Hematopoietic multipotent progenitor cell (in vitro differentiated cells): Measurements from ENCODE around the gene JARID2. TPM values are rescaled to one million over a fixed set of nuclear protein-coding genes. Genes with fewer than 3 reads are reported as not detected.

ENCODE experiments used
- DNase-seq, 3 donors: peaks; one replicate each; pipeline ENCODE4 v3.0.0-alpha.2; 2011 to 2015; ENCODE audit warnings: low read depth in 2 of 3, low spot score in 2 of 3
- total RNA-seq: library from RNA; depleted of rRNA; stranded (reverse); fragments of >200 nt; gene quantifications from one replicate; pipeline ENCODE4 v1.2.3, GENCODE V29; 2012

Gene JARID2
- total RNA-seq, 1 donor, result 43.4 TPM

GRCh38 chr6:15368186-15368585, 122.3 kb downstream of the JARID2 start:
- DNase-seq, result peak in 1 of 3 donors; percentile 43

- DNase-seq, result peak in 1 of 3 donors; percentile 16
These were observed 123.0 kb downstream of the JARID2 start for GRCh38 chr6:15368873-15369272.

- no peak for DNase-seq
These were observed 124.0 kb downstream of the JARID2 start for GRCh38 chr6:15369838-15370237.

GRCh38 chr6:15370733-15371671, 125.1 kb downstream of the JARID2 start:
- DNase-seq, result no peak

- no peak for DNase-seq
These were observed 127.1 kb downstream of the JARID2 start for GRCh38 chr6:15372932-15373331.

- no peak for DNase-seq
These were observed 128.2 kb downstream of the JARID2 start for GRCh38 chr6:15374119-15374518.

GRCh38 chr6:15375018-15375417, 129.1 kb downstream of the JARID2 start:
- DNase-seq, result no peak

- no peak for DNase-seq
These were observed 129.9 kb downstream of the JARID2 start for GRCh38 chr6:15375638-15376290.

GRCh38 chr6:15376900-15377487, 131.1 kb downstream of the JARID2 start:
- no peak for DNase-seq

GRCh38 chr6:15378272-15378671, 132.4 kb downstream of the JARID2 start:
- no peak for DNase-seq

- no peak for DNase-seq
These were observed 133.0 kb downstream of the JARID2 start for GRCh38 chr6:15378866-15379265.

- peak in 1 of 3 donors; percentile 55 for DNase-seq
These were observed 134.5 kb downstream of the JARID2 start for GRCh38 chr6:15380351-15380750.

GRCh38 chr6:15382089-15382488, 136.2 kb downstream of the JARID2 start:
- no peak for DNase-seq

- no peak for DNase-seq
These were observed 136.8 kb downstream of the JARID2 start for GRCh38 chr6:15382712-15383111.

- DNase-seq, result no peak
These were observed 139.0 kb downstream of the JARID2 start for GRCh38 chr6:15384901-15385300.

GRCh38 chr6:15385521-15385920, 139.7 kb downstream of the JARID2 start:
- no peak for DNase-seq

- DNase-seq, result no peak
These were observed 140.4 kb downstream of the JARID2 start for GRCh38 chr6:15386110-15386755.

- no peak for DNase-seq
These were observed 140.9 kb downstream of the JARID2 start for GRCh38 chr6:15386756-15387112.

- DNase-seq, result no peak
These were observed 141.2 kb downstream of the JARID2 start for GRCh38 chr6:15387118-15387517.

GRCh38 chr6:15389084-15389764, 143.4 kb downstream of the JARID2 start:
- DNase-seq, result no peak
